ENCODE data around the gene FNIP2.

DNA sequence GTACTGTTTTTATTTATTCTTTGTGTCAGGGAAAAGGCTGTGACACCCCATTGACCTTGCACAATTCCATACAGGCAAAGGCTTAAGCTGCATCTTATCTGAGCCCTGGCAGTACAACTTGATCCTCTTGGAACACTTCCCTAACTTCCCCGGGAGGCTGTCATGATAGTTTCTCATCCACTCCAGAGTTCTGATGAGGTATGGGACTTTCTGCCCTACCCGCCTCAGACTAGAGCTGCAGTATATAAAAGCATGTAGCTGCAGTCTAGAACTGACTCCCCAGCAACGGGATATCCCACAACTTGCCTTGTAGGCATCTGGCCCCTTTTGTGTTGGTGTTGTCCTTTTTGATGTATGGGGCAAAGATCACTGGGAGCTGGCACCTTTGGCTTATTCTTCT lies 72.7 kb downstream of the FNIP2 start:
- TF ChIP-seq, protein P1, sequence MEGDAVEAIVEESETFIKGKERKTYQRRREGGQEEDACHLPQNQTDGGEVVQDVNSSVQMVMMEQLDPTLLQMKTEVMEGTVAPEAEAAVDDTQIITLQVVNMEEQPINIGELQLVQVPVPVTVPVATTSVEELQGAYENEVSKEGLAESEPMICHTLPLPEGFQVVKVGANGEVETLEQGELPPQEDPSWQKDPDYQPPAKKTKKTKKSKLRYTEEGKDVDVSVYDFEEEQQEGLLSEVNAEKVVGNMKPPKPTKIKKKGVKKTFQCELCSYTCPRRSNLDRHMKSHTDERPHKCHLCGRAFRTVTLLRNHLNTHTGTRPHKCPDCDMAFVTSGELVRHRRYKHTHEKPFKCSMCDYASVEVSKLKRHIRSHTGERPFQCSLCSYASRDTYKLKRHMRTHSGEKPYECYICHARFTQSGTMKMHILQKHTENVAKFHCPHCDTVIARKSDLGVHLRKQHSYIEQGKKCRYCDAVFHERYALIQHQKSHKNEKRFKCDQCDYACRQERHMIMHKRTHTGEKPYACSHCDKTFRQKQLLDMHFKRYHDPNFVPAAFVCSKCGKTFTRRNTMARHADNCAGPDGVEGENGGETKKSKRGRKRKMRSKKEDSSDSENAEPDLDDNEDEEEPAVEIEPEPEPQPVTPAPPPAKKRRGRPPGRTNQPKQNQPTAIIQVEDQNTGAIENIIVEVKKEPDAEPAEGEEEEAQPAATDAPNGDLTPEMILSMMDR (IDR thresholded peaks at IDR 0.05), result no peak
- TF ChIP-seq POLR2A (IDR thresholded peaks at IDR 0.05), result no peak
